Uterus (tissue), 4 donors: ENCODE results near the gene DTNBP1. TPM values are rescaled to one million over a fixed set of nuclear protein-coding genes. Genes with fewer than 3 reads are reported as not detected.

Source experiments
- DNase-seq, 2 donors: peaks; one replicate each; pipeline ENCODE4 v3.0.0-alpha.2; 2019 to 2020
- H3K27ac ChIP-seq, 2 donors: fragments of 200-600 bp; sonication (generic); 1 replicate in 1 of 2; 2 replicates in 1 of 2; pipeline ENCODE4 v1.5.1; 2016 to 2018
- H3K27me3 ChIP-seq, 2 donors: fragments of 200-600 bp; sonication (generic); one replicate each; pipeline ENCODE4 v1.5.1; 2018 to 2019; ENCODE audit warnings: control low read depth in 1 of 2
- H3K36me3 ChIP-seq, 2 donors: fragments of 200-600 bp; sonication (generic); one replicate each; pipeline ENCODE4 v1.5.1; 2019; ENCODE audit warnings: control low read depth in 1 of 2
- H3K4me1 ChIP-seq, 2 donors: fragments of 200-600 bp; sonication (generic); one replicate each; pipeline ENCODE4 v1.5.1; 2018 to 2019; ENCODE audit warnings: control low read depth in 1 of 2
- H3K4me3 ChIP-seq, 2 donors: fragments of 200-600 bp; sonication (generic); 1 replicate in 1 of 2; 2 replicates in 1 of 2; pipeline ENCODE4 v1.5.1; 2018 to 2019; ENCODE audit warnings: mild to moderate bottlenecking in 1 of 2
- H3K9me3 ChIP-seq, 2 donors: fragments of 200-600 bp; sonication (generic); one replicate each; pipeline ENCODE4 v1.5.1; 2019; ENCODE audit warnings: control low read depth in 1 of 2
- POLR2A ChIP-seq, 2 donors: fragments of 450-650 bp; IDR thresholded peaks; one replicate each; pipeline ENCODE4 v1.6.1; 2016; ENCODE audit warnings: antibody characterized with exemption in 2 of 2, mild to moderate bottlenecking in 1 of 2, moderate library complexity in 1 of 2
- intact Hi-C: fragments of 100-400 bp; cut with DNase I; formaldehyde crosslinking; loops from one replicate; pipeline ENCODE4 v1.15.1; 2023; ENCODE audit warnings: low total_unique reads
- total RNA-seq, 4 donors: library from RNA; depleted of rRNA in 3 of 4; stranded (reverse); fragments of >200 nt in 3 of 4; gene quantifications; one replicate each; pipeline versions ENCODE4 v1.1.0 to v1.2.4, GENCODE V29; 2014 to 2023
- TF ChIP-seq, protein P1 (sequence below), 4 experiments: fragments of 200-600 bp in 2 of 4; fragments of 450-650 bp in 2 of 4; sonication (generic) in 2 of 4; IDR thresholded peaks; one replicate each; pipeline ENCODE4 v1.5.1; 2016 to 2019; ENCODE audit warnings: antibody characterized with exemption in 4 of 4, mild to moderate bottlenecking in 2 of 4, moderate library complexity in 1 of 4
- donor health status: DM: yes; HTN: yes; CAD: no.

The DTNBP1 gene
- total RNA-seq, 4 donors from 2014 or later = 1.8 to 19.8 (median 9.0) TPM; not detected in 1

- no peaks in the 10 kb centered on the region for H3K27me3 ChIP-seq
- no peak for TF ChIP-seq POLR2A (IDR thresholded peaks at IDR 0.05)
- TF ChIP-seq, protein P1, sequence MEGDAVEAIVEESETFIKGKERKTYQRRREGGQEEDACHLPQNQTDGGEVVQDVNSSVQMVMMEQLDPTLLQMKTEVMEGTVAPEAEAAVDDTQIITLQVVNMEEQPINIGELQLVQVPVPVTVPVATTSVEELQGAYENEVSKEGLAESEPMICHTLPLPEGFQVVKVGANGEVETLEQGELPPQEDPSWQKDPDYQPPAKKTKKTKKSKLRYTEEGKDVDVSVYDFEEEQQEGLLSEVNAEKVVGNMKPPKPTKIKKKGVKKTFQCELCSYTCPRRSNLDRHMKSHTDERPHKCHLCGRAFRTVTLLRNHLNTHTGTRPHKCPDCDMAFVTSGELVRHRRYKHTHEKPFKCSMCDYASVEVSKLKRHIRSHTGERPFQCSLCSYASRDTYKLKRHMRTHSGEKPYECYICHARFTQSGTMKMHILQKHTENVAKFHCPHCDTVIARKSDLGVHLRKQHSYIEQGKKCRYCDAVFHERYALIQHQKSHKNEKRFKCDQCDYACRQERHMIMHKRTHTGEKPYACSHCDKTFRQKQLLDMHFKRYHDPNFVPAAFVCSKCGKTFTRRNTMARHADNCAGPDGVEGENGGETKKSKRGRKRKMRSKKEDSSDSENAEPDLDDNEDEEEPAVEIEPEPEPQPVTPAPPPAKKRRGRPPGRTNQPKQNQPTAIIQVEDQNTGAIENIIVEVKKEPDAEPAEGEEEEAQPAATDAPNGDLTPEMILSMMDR (IDR thresholded peaks at IDR 0.05) = peak; percentile 37 to 79 (median 63)
- no peaks in the 10 kb centered on the region for H3K36me3 ChIP-seq
- peak overlapping the region; percentile 5 to 35 for H3K27ac ChIP-seq
- no peak overlapping the region for H3K4me3 ChIP-seq
- intact Hi-C loops = no loop called here
- H3K4me1 ChIP-seq = no peaks in the 10 kb centered on the region
- H3K9me3 ChIP-seq = no peaks in the 10 kb centered on the region
- no peak for DNase-seq
These were observed 39.3 kb downstream of the DTNBP1 start for GRCh38 chr6:15623276-15624116.

- no peak for TF ChIP-seq POLR2A (IDR thresholded peaks at IDR 0.05)
- TF ChIP-seq, protein P1 (IDR thresholded peaks at IDR 0.05) = no peak
- H3K27ac ChIP-seq = no peak overlapping the region
- no peak overlapping the region for H3K4me3 ChIP-seq
- DNase-seq = no peak
- intact Hi-C loops = no loop called here
- no peaks in the 10 kb centered on the region for H3K27me3 ChIP-seq
- H3K4me1 ChIP-seq = no peaks in the 10 kb centered on the region
- H3K36me3 ChIP-seq = no peaks in the 10 kb centered on the region
- H3K9me3 ChIP-seq = no peaks in the 10 kb centered on the region
These were observed 40.6 kb downstream of the DTNBP1 start for GRCh38 chr6:15622045-15622740.

DNA sequence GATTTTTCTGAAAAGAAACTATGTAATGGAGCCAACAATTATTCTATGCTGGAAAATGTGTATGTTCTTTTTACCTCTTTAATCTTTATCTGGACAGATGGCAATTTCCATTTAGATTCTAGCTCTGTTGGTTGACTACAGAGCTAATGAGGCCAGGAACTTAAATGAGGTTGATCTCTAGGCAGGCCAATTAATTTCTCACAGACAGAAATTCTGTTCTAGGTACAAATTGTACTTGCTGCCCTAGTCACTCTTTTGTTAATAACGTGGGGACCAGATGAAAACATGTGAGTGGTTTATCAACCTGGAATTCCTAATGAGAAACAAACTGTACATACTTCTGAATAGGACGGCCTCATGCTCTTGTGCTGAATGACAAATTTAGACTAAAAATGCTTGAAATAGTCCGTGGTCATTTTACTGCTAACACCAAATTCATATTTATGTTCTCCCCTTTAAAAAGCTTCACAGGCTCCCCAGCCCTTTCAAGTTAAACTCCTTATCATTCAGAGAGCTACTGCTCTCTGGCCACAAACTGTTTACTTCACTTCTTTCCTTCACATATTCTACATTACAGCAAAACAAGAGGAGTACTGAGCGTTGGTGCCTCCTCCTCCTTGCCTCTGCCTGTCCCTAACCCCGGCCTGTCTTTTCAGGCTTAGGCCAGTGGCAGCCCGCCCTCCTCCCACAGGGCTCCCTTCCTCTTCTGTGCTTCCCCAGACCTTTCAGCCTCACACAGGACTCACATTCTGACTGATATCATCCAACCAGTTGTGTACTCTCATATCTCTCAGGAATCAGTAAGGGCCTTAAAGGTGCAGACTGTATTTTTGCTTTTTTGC is 41.4 kb downstream of the DTNBP1 start:
- intact Hi-C loops = no loop called here
- Histone ChIP-seq H3K9me3 (no peaks in the 10 kb centered on the region), H3K27me3 (no peaks in the 10 kb centered on the region), H3K4me3 (no peak overlapping the region), H3K27ac (peak overlapping the region in 1 of 2 donors; percentile 47), H3K4me1 (no peaks in the 10 kb centered on the region), H3K36me3 (no peaks in the 10 kb centered on the region)
- TF ChIP-seq, protein P1 (IDR thresholded peaks at IDR 0.05) = no peak
- no peak for TF ChIP-seq POLR2A (IDR thresholded peaks at IDR 0.05)
- peak in 1 of 2 donors; percentile 23 for DNase-seq

DNA sequence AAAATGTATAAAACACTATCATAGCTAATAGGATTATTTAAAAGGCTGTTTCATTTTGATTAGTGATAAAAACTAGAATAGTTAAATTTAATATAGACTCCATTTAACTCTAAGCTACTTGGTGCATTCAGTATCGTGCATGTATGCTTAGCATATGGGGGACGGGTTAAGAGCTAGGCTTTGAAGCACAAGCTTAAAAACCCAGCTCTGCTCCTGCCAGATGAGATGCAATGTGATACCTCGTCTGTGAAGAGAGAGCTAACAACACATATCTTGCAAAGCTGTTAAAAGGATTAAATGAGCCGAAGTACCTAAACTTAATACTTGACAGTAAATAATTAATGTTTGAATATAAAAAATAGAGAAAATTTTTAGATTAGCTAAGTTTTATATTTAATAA is 42.2 kb downstream of the DTNBP1 start:
- Histone ChIP-seq H3K36me3 (no peaks in the 10 kb centered on the region), H3K27me3 (no peaks in the 10 kb centered on the region), H3K4me1 (no peaks in the 10 kb centered on the region), H3K9me3 (no peaks in the 10 kb centered on the region), H3K27ac (no peak overlapping the region), H3K4me3 (no peak overlapping the region)
- no peak for DNase-seq
- TF ChIP-seq, protein P1 (IDR thresholded peaks at IDR 0.05) = no peak
- no peak for TF ChIP-seq POLR2A (IDR thresholded peaks at IDR 0.05)
- intact Hi-C loops = no loop called here
